GM21515 (cell line): Measurements from ENCODE around the gene GSDME.

Experiments used
- ATAC-seq: cut with Tn5 transposase; IDR thresholded peaks from one replicate; pipeline ENCODE4 v1.9.1; 2021; ENCODE audit not compliant: unreplicated experiment

GSDME gene

DNA sequence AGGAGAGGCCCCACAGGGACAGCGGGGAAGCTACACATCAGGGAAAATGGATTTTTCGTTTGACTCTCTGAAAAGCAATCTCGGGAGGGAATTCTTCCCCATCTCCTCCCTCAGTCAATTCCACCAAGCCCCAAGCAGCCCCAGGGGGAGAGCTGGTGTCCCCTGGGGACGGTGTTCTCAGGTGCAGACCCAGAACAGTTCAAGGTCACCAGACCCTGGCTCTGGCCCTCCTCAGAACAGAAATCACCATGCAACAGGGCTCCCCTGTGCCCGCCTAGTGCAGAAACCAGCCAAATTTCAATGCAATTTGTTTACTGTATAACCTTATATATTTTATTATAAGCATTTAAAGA, 34.1 kb downstream of the GSDME start:
- no peak for ATAC-seq

DNA sequence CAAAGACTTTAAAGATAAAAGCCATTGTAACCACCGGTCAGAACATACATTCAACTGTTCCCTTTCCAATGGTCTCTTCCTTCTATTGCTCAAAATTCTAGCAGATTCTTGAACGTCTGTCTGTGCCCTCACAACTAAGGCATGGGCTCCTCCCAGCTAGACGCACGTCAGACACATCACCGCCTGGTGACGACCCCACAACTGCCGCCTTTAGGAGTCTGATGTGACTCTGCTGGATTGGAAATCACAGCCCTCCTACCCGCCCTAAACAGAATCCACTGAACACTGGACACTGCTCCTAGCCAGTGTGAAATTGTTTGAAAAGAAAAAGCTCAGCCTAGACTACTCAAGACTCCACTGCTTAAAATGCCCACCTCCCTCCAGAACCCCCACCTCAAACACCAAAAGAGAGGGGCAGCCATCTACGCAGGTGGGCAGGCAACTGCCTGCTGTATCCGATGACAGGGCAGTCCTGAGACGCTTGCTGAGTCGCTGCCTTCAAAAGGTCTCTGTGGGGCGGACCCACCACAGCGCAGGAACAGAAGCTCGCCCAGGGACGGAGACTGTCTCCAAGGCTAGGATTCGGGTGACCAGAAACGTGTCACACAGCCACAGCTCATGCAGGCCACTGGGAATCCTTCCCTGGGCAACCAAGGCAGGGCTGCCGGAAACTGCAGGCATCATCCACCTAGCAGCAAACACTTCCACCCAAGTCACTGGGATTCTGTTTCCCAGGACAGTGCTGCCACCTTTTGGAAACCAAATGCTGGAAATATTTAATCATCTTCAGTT, 34.7 kb downstream of the GSDME start:
- no peak for ATAC-seq

DNA sequence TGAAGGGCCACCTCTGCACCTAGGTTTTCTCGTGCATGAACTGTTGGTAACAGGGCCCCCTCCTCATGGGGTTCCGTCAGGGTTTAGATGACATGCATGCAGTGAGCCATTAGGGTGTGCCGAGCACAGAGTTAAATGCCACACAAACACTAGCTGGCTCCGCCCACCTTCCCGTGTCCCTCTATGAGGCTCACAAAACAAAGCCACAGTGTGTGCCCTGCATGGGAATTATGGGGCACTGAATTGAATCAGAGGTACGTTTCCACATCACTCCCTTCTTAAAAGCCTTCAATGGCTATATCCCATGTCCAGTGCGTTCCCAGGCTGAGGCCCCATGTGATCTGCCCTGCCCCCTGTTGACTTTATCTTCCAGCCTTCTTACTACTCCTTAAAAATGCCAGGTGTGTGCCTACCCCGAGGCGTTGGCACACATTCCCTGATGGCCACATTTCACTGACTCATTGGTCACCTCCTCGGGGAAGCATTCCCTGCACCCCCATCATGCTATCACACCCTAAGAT, 35.7 kb downstream of the GSDME start:
- no peak for ATAC-seq

DNA sequence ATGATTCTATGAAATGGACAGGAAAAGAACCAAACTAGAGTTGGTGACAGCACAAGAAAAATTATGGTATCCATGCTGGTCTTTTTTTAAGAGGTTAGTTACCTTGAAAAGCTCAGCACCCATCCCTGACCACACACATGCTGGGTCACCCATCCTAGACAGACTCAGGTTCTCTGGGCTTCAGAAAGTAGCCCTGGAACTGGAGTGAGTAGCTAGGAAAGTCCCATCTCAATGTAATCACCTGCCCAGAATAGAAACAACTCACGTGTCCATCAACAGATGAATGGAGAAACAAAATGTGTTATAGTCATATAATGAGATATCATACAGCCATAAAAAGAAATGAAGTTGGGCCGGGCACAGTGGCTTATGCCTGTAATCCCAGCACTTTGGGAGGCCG, 37.0 kb downstream of the GSDME start:
- ATAC-seq: no peak

DNA sequence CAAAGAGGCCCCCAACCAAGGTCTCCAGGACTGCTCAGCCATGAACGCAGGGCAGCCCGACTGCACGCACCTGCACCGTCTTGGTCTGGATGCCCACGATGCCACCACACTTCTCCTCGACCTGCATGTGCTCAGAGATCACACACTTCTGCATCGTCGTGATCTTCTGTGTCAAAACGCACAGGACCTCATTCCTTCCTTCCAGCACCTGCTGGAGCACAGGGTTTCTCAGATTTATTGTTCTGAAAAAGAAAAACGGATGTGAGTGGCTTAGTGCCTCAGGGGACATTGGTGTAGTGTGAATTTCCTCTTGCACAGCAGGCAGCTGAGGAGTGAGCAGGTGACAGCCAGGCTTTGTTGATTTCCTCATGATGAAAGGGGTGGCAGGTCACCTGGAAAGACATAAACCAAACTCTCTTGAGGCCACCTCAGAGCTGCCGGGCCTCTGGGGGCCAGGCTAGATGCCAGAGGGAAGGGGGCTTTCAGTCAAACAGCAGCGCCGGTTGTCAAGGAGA, 38.2 kb downstream of the GSDME start:
- peak; percentile 64 for ATAC-seq

DNA sequence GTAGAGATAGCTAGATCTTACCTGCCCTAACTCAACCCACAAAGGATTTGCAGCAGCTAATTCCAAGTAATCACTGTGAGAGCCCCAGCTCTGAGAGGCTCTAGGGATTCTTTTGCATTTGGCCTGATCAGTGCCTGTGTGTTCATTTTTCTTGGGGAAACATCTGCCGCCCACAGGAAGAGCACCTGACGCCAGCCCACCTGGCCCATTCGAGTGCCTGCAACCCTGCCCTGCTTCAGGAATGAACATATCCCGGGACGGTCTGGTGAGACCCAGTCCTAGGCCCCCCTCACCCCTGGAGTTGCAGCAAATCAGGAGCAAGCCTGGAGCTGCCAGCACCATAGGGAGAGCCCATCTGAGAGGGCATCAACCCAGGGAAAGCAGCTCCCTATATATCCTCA, 38.8 kb downstream of the GSDME start:
- no peak for ATAC-seq

DNA sequence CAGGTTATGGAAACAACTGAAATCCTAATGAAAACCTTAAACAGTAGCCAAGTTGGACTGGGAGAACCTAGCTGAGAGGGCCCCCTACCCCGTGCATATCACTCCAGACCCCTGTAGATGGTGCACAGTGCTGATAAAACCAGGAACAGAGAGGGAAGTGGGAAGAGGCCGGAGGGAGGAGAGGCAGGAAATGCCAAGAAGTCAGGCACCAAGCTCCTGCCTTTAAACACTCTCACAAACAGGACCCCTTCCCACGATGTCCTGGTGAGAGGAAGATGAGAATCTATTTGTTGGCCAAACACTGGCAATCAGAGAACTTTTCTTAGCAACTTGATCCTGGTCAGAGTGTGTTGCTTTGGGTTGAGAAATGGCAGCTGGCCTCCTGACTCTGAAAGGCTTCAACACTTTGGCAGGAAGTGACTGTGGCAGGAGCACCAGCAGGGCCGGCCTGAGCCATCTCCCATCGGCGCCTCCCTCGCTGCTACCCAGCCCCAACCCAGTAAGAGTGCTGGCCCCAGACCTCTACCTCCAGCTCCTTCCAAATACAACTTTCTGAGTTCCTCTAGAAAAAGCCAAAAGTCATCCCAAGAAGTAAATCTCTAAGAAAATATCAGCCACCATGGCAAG, 39.5 kb downstream of the GSDME start:
- ATAC-seq: no peak

DNA sequence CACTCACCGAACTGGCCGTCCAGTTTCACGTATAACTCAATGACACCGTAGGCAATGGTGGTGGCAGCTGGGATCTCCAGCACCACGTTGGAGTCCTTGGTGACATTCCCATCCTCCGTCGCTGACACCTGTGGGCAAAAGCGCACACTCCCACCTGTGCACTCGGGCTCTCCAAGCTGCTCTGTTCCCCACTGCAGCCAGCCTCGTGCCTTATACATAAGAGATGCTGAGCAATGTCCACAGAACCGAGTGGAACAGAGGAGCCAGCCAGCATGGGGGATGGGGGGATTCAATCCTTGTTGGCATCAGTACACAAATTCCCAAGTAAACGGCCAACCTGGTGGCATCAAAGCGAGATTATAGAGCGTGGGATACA, 40.0 kb downstream of the GSDME start:
- ATAC-seq: no peak

DNA sequence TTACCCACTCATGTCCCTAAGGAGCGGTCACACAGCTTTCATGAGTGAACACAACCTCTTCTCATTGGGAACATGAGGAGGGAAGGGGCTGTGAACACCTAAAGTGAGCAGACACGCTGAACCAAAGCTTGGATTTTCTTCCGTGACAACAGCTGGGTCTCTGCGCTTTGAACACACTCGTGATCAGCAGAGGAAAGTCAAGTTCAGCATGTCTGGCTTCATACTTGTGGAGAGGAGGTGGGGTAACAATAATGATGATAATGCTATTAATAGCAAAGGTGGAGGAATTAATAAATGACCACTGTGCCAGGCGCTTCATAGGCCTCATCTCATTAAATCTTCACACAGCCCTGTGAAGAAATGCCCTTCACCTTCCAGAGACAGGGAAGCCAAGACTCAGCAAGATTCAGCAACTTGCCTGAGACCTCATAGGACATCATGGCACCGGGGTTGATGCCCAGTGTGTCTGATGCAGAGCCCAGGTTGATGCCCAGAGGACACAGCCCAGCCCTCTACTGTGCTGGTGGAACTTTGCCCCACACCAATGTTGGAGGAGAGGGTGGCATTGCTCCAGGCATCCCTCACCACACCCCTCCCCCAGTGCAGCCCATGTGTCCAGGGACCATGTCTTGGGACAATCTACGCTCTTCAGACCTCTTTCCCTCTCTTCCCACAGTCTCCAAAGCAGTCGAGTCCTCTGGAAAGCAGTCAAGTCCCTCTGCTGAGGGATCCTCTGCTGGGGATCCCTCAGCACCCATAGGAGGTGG, 40.6 kb downstream of the GSDME start:
- ATAC-seq: no peak

DNA sequence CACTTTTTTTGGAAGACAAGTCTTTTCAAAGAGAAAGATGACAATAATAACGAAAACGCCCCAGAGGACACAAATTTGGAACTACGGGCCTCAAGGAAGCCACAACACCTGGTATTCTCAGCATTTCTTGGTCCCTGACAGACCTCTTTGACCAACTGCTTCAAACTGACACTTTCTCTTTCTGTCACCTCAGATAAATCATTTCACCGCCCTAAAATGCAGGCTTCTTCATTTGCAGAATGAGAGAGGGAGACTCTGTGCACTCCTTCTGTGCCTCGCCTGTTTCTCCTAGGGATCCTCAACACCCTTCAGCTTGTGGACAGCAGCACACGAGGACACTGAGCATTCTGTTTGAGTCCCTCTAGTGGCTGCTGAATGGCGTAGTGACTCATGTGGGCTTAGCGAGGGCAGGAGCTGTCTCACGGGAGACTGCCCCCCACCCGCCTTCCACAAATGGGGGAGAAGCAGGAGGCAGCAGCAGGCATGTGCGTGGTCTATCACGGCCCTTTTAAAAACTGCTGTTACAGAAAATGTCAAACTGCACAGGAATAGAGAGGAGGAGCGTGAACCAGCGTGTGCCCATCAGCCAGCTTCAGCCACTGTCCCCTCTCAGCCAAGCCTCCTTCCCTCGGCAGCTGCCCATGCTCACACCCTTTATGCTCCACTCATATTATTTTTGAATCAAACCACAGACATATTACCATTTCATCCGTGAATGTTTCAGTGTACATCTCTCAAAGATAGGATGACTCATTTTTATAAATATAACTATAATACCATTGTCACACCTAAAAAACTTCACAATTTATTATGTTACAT, 41.4 kb downstream of the GSDME start:
- peak; percentile 51 for ATAC-seq

DNA sequence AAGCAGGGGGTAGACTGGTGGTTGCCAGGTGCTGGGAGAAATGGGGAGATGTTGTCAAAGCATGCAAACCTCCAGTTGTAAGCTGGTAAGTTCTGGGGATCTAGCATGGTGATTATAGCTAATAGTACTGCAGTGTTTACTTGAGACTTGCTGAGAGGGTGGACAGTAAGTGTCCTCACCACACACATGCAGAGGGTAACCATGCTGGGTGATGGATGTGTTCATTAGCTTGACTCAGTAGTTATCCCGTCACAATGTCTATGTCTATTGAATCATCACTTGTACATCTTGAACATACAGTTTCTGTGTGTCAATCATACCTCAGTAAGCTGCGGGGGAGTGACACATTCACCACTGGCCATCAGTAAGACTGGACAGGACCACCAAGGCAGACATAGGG, 42.1 kb downstream of the GSDME start:
- peak; percentile 2 for ATAC-seq

DNA sequence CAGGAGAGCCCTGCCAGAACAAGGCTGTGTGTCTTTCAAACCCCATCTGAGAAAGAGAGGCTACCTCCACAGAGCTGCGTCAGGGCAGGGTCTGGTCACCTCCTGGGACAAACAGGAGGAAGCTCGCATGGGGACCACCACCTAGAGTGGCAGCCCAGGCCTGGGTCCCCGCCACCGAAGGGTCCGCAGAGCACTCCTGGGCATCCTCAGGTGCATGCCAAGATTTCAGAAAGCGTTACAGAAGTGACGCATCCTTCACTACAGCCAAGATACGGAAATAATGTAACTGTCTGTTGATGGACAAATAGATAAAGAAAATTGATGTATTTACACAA, 42.6 kb downstream of the GSDME start:
- ATAC-seq: no peak

DNA sequence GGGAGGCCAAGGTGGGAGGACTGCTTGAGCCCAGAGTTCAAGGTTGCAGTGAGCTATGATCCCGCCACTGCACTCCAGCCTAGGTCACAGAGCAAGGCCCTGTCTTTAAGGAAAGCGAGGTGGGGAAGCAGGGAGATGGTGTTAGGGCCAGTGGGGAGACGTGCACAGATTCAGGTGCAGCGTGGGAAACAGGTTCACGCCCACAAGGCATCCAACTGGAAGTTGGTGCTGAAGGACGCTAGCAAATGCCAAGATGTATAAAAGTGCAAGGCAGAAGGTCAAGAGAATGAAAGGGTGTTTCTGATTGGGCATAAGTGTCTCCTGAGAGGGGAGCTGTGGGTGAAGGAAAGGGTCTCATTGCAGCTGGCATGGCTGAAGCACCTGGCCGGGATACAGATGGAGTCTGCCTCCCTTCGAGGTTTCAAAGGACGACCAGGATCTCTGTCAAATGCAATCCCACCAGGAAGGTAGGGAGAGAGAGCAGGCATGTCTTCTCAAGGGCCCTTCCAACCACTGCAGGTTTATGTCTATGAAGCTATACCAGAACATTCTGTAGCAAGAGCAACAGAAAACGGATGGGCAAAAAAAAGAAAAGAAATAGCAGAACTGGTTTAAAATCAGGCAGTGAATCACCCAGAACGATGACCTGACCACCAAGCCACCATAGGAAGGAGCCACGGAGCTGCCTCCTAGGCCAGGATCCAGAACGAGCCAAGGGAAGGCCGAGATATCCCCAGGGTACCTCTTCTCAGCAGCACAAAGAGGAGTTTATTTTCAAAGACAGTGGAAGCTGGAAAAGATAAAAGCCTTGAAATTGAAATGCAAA, 43.2 kb downstream of the GSDME start:
- ATAC-seq: no peak

DNA sequence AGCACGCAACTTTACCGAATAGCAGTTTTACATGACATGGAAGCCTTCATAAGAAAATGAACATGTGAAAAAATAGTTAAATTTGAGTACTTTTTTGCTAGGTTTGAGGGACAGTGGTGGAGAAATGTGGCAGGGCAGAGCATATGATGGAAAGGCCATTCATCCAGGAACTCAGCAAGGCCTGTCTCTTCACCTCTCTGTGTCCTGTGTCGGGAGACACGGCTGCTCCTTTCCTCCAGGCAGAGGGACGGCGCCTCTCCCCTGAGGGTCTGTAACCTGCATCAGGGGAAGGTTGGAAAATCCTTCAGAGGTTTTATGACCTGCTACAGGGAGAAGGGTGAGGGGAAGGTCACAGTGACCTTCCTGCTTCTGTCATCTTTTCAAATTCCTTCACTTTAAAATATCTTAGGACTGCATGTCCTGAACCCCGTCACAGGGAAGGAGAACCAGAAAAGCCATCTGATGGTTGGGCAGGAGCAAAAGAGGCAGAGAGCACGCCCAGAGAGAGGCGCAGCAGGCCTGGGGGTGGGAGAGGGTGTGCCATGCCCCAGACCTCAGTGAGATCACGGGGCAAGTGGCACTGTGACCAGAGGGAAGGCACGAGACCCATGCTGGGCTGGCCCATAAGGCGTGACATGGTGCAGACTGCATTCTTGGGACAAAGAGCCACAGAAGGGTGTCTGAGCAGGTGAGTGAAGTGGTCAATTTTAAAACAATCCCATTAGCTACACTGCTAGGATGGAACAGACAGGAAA, 44.0 kb downstream of the GSDME start:
- ATAC-seq: no peak

DNA sequence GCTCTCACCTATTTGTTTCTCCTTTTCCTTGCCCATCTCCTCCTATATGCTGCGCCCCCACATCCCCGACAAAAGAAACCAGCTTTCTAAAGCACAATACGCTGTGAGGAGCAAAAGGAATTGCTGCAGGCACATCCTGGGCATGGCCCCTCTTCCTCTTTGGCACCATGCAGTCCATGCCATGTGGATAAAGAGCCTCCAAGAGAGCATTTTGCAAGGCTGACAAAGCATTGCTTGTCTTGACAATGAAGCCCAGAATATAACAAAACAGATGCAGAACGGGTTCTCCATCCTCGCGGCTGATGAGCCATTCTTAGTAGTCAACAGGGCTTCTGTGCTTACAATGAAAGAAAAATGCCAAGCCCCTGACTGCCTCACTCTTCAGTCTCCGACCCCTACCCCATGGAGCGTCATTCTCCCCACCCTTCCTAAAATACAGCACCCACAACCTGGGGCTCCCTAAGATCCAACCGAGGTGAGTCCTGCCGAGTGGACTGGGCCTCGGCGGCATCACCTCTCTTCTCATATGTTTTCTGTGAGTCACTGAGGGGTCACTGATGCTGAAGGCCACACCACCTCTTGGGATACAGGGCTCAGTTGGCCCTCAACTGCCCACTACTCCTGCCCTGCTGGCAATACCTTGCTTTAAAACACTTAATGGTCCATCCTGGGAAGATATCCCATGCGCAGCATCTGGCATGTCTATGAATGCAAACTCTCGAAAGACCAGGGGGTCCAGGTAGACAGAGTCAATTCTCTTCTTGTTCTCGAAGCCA, 47.5 kb downstream of the GSDME start:
- no peak for ATAC-seq

DNA sequence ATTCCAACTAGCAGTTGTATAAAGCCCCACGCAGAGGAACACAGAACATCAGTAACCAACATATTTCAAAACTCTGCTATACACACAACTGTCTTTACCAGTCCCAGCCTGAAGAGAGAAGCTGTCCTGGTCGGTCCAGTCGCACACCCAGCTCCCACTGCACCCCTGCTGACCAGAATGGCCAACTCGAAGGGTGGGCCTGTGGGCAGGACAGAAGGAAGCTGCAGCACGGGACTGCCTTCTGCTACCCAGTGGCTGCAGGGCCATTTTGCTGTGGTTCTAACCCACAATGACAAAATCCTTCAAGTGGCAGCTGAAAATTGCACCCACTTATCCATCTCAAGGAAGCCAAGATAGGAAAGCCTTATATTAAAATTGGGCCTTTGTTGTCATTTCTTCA, 48.2 kb downstream of the GSDME start:
- ATAC-seq: no peak

DNA sequence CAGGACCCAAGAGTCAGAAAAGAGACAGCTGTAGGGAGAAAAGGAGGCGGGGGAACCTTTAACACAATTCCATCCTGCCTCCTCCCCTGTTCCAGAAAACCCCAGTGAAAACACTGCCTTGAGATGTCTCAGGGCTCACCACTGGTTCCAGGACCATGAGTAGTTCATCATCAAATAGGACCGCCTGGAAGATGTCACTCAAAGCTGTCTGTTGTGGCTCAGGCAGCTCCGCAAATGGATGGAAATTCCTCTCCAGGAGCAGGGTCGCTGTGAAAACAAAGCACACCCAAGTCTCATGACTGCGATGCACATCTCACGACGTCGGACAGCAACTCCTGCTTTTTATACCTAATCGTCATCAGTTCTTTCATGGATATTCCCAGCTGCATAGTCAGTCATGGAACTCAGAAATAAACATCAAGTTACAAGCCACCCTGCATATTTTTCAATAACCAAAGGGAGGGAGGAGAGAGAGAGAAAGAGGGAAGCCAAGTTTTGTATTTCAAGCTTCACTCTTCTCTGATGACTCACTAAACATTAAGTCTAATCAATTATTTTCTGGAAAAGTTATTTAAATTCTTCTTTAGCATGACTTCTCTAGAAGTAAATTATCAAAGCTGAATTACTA, 49.2 kb downstream of the GSDME start:
- no peak for ATAC-seq
